GM12865 (cell line): Measurements from ENCODE around the gene FMN2.
"Not testable (repeated sequence)": the region's sequence is repeated elsewhere in the genome, so short reads cannot be mapped to it uniquely, and the experiment has no call there.

ENCODE experiments used
- DNase-seq: peaks from one replicate; pipeline ENCODE4 v3.0.0; 2010; ENCODE audit warnings: low read depth
- H3K4me3 ChIP-seq: 2 replicates; pipeline ENCODE4 v1.5.1; 2011; ENCODE audit warnings: mild to moderate bottlenecking, low read depth, low read length, control low read depth
- CTCF ChIP-seq: IDR thresholded peaks from 2 replicates; pipeline ENCODE4 v1.5.1; 2011; ENCODE audit warnings: low read length, control low read depth, low read depth, inconsistent platforms; ENCODE audit not compliant: insufficient read depth; ENCODE audit errors: missing control alignments

FMN2 gene

GRCh38 chr1:240310226-240310925, 218.7 kb downstream of the FMN2 start:
- no peak overlapping the region for H3K4me3 ChIP-seq
- no peak for TF ChIP-seq CTCF
- no peak for DNase-seq

GRCh38 chr1:240312872-240313271, 221.2 kb downstream of the FMN2 start:
- no peak for TF ChIP-seq CTCF
- no peak overlapping the region for H3K4me3 ChIP-seq
- DNase-seq, result no peak

- TF ChIP-seq CTCF, result no peak
- no peak for DNase-seq
- H3K4me3 ChIP-seq, result no peak overlapping the region
These were observed 223.4 kb downstream of the FMN2 start for GRCh38 chr1:240314845-240315801.

- H3K4me3 ChIP-seq, result no peak overlapping the region
- no peak for TF ChIP-seq CTCF
- no peak for DNase-seq
These were observed 228.3 kb downstream of the FMN2 start for GRCh38 chr1:240319998-240320397.

GRCh38 chr1:240320659-240321058, 229.0 kb downstream of the FMN2 start:
- no peak for TF ChIP-seq CTCF

GRCh38 chr1:240322943-240323342, 231.3 kb downstream of the FMN2 start:
- no peak for DNase-seq
- H3K4me3 ChIP-seq, result no peak overlapping the region
- TF ChIP-seq CTCF, result no peak

More at GRCh38 chr1:240320659-240321058, 229.0 kb downstream of the FMN2 start:
- no peak overlapping the region for H3K4me3 ChIP-seq
- DNase-seq, result no peak

- not testable (repeated sequence) for DNase-seq, H3K4me3 ChIP-seq
These were observed 236.7 kb downstream of the FMN2 start for GRCh38 chr1:240328382-240328781.
